Measurements from ENCODE around the gene BST2.

GRCh38 chr19:17448131-17448967 is 42.9 kb upstream of the BST2 start, which contains the start of gene TMEM221:
- TF ChIP-seq CTCF (conservative IDR thresholded peaks at IDR 0.05; ENCODE audit: low read depth, low read length), result peak; percentile 66
- no peak for TF ChIP-seq EZH2phosphoT487 (IDR thresholded peaks at IDR 0.05; ENCODE audit: borderline replicate concordance, low read length)
